ENCODE data around the gene MBNL2. TPM values are rescaled to one million over a fixed set of nuclear protein-coding genes. Genes with fewer than 3 reads are reported as not detected.

Gene MBNL2
- total RNA-seq, 1 experiment from 2014 or later, result 0.85 TPM

DNA sequence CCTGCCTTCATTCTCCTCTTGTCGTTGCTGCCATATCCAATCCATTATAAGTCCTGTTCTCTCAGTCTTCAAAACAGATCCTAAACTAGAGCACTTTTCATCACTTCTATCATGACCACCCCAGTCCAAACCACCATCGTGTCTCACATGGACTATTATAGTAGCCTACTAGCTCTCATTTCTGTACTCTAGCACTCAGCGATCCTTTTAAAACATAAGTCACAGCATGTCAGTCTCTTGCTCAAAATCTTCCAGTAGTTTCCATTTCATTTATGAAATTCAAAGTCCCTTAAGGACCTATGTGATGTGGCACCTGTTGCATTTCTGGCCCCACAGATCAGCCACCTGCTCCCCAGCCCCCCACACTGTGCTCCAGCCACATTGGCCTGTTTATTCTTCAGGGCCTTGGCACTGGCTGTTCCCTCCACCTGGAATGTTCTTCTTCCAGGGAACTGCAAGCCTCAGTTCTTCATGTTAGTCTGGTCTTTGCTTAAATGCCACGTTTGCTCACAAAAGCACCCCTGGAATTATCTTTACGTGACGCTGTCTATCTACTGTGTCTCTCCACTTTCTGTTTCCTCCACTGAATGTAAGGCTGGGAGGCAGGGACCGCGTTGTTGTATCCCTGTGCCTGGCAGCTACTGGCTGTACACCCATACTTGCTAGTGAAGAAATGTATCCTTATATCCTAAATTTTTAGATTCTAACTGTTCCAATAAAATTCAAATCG lies 64.3 kb downstream of the MBNL2 start (continued):
- TF ChIP-seq ZNF263 (CRISPR knock-in tag; IDR thresholded peaks at IDR 0.05; ENCODE audit: low read depth) (no peak), RELA (CRISPR knock-in tag; IDR thresholded peaks at IDR 0.05; ENCODE audit: borderline replicate concordance) (no peak), GTF2I (CRISPR knock-in tag; conservative IDR thresholded peaks at IDR 0.05) (no peak), MYBL2 (CRISPR knock-in tag; IDR thresholded peaks at IDR 0.05) (no peak), NR3C1 (CRISPR knock-in tag; conservative IDR thresholded peaks at IDR 0.05; ENCODE audit: low read depth) (no peak)
- TF ChIP-seq, protein P1, sequence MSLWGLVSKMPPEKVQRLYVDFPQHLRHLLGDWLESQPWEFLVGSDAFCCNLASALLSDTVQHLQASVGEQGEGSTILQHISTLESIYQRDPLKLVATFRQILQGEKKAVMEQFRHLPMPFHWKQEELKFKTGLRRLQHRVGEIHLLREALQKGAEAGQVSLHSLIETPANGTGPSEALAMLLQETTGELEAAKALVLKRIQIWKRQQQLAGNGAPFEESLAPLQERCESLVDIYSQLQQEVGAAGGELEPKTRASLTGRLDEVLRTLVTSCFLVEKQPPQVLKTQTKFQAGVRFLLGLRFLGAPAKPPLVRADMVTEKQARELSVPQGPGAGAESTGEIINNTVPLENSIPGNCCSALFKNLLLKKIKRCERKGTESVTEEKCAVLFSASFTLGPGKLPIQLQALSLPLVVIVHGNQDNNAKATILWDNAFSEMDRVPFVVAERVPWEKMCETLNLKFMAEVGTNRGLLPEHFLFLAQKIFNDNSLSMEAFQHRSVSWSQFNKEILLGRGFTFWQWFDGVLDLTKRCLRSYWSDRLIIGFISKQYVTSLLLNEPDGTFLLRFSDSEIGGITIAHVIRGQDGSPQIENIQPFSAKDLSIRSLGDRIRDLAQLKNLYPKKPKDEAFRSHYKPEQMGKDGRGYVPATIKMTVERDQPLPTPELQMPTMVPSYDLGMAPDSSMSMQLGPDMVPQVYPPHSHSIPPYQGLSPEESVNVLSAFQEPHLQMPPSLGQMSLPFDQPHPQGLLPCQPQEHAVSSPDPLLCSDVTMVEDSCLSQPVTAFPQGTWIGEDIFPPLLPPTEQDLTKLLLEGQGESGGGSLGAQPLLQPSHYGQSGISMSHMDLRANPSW (CRISPR knock-in tag; conservative IDR thresholded peaks at IDR 0.05; ENCODE audit: low read depth), result no peak

DNA sequence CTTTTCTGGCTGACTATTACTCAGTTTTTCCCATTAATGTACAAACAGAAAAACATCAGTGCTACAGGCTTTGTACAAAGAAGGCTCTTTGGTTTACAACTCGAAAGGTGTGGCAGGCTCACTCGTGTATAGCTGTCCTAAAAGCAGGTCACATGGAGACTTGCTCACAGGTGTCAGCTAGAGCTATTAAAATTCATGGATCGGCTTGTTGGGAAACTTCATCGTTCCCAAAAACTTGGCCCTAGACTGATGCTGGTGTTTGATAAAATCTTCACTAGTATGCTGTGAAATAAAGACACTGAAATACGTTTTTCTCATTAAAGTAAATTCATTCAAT lies 64.9 kb downstream of the MBNL2 start:
- no peak overlapping the region for H3K4me3 Mint-ChIP-seq
- POLR2A ChIA-PET, result interaction anchor here (0.7 kb wide), 1 partner anchor 54 kb away, joined by 3 read pairs; no protein-coding TSS in a partner anchor
- CTCF ChIA-PET, result interaction anchor here (0.5 kb wide), 1 partner anchor 41 kb away, joined by 5 read pairs; no protein-coding TSS in a partner anchor
- DNase-seq (ENCODE audit: low spot score) (no peak), ATAC-seq (no peak)
- no peaks in the 10 kb centered on the region for H3K36me3 Mint-ChIP-seq
- no peaks in the 10 kb centered on the region for H3K4me1 Mint-ChIP-seq
- no peak overlapping the region for H3K27ac Mint-ChIP-seq
- H3K27me3 Mint-ChIP-seq (ENCODE audit: low read depth), result no peaks in the 10 kb centered on the region
- H3K9me3 Mint-ChIP-seq, result no peaks in the 10 kb centered on the region
- no peak for TF ChIP-seq ETV6 (CRISPR knock-in tag; IDR thresholded peaks at IDR 0.05)
- no peak for TF ChIP-seq ZNF219 (CRISPR knock-in tag; IDR thresholded peaks at IDR 0.05; ENCODE audit: borderline replicate concordance)
- TF ChIP-seq, protein P2, sequence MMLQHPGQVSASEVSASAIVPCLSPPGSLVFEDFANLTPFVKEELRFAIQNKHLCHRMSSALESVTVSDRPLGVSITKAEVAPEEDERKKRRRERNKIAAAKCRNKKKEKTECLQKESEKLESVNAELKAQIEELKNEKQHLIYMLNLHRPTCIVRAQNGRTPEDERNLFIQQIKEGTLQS (CRISPR knock-in tag; conservative IDR thresholded peaks at IDR 0.05), result no peak
- TF ChIP-seq, protein P3, sequence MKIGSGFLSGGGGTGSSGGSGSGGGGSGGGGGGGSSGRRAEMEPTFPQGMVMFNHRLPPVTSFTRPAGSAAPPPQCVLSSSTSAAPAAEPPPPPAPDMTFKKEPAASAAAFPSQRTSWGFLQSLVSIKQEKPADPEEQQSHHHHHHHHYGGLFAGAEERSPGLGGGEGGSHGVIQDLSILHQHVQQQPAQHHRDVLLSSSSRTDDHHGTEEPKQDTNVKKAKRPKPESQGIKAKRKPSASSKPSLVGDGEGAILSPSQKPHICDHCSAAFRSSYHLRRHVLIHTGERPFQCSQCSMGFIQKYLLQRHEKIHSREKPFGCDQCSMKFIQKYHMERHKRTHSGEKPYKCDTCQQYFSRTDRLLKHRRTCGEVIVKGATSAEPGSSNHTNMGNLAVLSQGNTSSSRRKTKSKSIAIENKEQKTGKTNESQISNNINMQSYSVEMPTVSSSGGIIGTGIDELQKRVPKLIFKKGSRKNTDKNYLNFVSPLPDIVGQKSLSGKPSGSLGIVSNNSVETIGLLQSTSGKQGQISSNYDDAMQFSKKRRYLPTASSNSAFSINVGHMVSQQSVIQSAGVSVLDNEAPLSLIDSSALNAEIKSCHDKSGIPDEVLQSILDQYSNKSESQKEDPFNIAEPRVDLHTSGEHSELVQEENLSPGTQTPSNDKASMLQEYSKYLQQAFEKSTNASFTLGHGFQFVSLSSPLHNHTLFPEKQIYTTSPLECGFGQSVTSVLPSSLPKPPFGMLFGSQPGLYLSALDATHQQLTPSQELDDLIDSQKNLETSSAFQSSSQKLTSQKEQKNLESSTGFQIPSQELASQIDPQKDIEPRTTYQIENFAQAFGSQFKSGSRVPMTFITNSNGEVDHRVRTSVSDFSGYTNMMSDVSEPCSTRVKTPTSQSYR (CRISPR knock-in tag; IDR thresholded peaks at IDR 0.05), result no peak
- TF ChIP-seq ZNF671 (CRISPR knock-in tag; IDR thresholded peaks at IDR 0.05), result no peak
- TF ChIP-seq JAZF1 (CRISPR knock-in tag; IDR thresholded peaks at IDR 0.05), result no peak
- TF ChIP-seq, protein P4, sequence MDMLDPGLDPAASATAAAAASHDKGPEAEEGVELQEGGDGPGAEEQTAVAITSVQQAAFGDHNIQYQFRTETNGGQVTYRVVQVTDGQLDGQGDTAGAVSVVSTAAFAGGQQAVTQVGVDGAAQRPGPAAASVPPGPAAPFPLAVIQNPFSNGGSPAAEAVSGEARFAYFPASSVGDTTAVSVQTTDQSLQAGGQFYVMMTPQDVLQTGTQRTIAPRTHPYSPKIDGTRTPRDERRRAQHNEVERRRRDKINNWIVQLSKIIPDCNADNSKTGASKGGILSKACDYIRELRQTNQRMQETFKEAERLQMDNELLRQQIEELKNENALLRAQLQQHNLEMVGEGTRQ (CRISPR knock-in tag; IDR thresholded peaks at IDR 0.05), result no peak
- no peak for TF ChIP-seq ELF4 (CRISPR knock-in tag; IDR thresholded peaks at IDR 0.05; ENCODE audit: low read depth)
- no peak for TF ChIP-seq SMAD4 (CRISPR knock-in tag; IDR thresholded peaks at IDR 0.05)
- no peak for TF ChIP-seq NR3C1 (CRISPR knock-in tag; conservative IDR thresholded peaks at IDR 0.05; ENCODE audit: low read depth)
- TF ChIP-seq, protein P5, sequence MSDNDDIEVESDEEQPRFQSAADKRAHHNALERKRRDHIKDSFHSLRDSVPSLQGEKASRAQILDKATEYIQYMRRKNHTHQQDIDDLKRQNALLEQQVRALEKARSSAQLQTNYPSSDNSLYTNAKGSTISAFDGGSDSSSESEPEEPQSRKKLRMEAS (CRISPR knock-in tag; IDR thresholded peaks at IDR 0.05), result no peak
- no peak for TF ChIP-seq RORB (CRISPR knock-in tag; IDR thresholded peaks at IDR 0.05)
- no peak for TF ChIP-seq ZNF416 (CRISPR knock-in tag; IDR thresholded peaks at IDR 0.05)
- no peak for TF ChIP-seq CREB1 (CRISPR knock-in tag; IDR thresholded peaks at IDR 0.05)
- TF ChIP-seq, protein P6, sequence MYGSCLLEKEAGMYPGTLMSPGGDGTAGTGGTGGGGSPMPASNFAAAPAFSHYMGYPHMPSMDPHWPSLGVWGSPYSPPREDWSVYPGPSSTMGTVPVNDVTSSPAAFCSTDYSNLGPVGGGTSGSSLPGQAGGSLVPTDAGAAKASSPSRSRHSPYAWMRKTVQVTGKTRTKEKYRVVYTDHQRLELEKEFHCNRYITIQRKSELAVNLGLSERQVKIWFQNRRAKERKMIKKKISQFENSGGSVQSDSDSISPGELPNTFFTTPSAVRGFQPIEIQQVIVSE (CRISPR knock-in tag; IDR thresholded peaks at IDR 0.05; ENCODE audit: borderline replicate concordance), result no peak
- TF ChIP-seq, protein P7, sequence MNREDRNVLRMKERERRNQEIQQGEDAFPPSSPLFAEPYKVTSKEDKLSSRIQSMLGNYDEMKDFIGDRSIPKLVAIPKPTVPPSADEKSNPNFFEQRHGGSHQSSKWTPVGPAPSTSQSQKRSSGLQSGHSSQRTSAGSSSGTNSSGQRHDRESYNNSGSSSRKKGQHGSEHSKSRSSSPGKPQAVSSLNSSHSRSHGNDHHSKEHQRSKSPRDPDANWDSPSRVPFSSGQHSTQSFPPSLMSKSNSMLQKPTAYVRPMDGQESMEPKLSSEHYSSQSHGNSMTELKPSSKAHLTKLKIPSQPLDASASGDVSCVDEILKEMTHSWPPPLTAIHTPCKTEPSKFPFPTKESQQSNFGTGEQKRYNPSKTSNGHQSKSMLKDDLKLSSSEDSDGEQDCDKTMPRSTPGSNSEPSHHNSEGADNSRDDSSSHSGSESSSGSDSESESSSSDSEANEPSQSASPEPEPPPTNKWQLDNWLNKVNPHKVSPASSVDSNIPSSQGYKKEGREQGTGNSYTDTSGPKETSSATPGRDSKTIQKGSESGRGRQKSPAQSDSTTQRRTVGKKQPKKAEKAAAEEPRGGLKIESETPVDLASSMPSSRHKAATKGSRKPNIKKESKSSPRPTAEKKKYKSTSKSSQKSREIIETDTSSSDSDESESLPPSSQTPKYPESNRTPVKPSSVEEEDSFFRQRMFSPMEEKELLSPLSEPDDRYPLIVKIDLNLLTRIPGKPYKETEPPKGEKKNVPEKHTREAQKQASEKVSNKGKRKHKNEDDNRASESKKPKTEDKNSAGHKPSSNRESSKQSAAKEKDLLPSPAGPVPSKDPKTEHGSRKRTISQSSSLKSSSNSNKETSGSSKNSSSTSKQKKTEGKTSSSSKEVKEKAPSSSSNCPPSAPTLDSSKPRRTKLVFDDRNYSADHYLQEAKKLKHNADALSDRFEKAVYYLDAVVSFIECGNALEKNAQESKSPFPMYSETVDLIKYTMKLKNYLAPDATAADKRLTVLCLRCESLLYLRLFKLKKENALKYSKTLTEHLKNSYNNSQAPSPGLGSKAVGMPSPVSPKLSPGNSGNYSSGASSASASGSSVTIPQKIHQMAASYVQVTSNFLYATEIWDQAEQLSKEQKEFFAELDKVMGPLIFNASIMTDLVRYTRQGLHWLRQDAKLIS (CRISPR knock-in tag; IDR thresholded peaks at IDR 0.05; ENCODE audit: borderline replicate concordance), result no peak
- TF ChIP-seq, protein P8, sequence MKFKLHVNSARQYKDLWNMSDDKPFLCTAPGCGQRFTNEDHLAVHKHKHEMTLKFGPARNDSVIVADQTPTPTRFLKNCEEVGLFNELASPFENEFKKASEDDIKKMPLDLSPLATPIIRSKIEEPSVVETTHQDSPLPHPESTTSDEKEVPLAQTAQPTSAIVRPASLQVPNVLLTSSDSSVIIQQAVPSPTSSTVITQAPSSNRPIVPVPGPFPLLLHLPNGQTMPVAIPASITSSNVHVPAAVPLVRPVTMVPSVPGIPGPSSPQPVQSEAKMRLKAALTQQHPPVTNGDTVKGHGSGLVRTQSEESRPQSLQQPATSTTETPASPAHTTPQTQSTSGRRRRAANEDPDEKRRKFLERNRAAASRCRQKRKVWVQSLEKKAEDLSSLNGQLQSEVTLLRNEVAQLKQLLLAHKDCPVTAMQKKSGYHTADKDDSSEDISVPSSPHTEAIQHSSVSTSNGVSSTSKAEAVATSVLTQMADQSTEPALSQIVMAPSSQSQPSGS (CRISPR knock-in tag; IDR thresholded peaks at IDR 0.05; ENCODE audit: borderline replicate concordance, low read depth), result no peak
